Fibroblast of mammary gland (primary cell): ENCODE data around the gene PKD2.
A peak's percentile ranks its signal among the peaks of the same experiment; 100 is the strongest.

Source experiments
- DNase-seq: peaks from one replicate; pipeline ENCODE4 v3.0.0-alpha.2; 2010; ENCODE audit warnings: low read depth
- H3K4me3 ChIP-seq: 2 replicates; pipeline ENCODE4 v1.5.1; 2011; ENCODE audit warnings: low read depth, mild to moderate bottlenecking, low read length, moderate library complexity; ENCODE audit not compliant: control insufficient read depth
- TF ChIP-seq, protein P1 (sequence below): conservative IDR thresholded peaks from 2 replicates; pipeline ENCODE4 v1.5.1; 2011; ENCODE audit warnings: low read depth, low read length, inconsistent platforms; ENCODE audit not compliant: control insufficient read depth, insufficient read depth

The PKD2 gene

DNA sequence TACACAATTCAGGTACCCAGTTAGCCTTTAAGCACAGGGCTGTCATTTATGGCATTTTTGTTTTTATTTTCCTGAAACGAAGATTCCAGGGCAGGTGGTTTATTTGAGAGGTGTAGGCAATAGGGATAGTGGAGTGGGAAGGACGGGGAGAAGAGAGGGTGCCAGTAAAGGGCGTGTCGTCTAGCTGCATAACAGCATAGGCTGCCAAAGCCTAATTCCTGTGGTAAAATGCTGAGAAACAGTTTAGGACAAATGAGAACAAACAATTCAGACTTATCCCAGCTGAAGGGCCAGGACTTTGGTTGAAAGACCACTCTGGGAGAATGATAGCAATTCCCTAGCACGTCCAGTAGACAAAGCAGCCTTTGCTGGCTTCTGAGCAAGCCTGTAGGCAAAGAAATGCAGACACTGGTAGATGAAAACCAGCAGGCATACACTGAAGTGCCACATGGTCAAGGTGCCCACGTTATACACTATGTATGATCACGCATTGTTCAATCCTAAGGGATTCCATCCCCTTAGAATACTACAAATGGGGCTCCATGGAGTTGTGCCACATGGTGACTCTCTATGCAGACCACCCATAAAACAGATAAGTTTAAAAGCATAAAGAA, 70.6 kb downstream of the PKD2 start:
- TF ChIP-seq, protein P1, sequence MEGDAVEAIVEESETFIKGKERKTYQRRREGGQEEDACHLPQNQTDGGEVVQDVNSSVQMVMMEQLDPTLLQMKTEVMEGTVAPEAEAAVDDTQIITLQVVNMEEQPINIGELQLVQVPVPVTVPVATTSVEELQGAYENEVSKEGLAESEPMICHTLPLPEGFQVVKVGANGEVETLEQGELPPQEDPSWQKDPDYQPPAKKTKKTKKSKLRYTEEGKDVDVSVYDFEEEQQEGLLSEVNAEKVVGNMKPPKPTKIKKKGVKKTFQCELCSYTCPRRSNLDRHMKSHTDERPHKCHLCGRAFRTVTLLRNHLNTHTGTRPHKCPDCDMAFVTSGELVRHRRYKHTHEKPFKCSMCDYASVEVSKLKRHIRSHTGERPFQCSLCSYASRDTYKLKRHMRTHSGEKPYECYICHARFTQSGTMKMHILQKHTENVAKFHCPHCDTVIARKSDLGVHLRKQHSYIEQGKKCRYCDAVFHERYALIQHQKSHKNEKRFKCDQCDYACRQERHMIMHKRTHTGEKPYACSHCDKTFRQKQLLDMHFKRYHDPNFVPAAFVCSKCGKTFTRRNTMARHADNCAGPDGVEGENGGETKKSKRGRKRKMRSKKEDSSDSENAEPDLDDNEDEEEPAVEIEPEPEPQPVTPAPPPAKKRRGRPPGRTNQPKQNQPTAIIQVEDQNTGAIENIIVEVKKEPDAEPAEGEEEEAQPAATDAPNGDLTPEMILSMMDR = no peak
- no peak overlapping the region for H3K4me3 ChIP-seq
- DNase-seq = peak; percentile 8

DNA sequence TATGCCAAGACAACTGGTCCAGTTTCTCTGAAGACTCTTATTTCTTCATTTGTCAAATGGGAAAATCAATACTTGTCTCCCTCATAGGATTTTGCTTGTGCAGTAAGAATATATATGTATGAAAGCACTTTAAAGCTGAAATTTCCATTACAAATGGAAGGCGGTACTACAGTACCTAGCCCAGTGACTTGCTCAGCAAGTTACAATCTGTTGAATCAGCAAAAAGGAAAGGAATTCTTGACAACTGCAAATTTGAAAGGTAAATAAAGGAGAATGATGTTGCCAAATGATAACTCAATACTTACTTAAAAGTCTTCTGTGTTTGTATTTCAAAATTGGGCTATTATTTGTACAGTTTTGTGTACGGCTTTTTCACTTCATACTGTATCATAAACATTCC, 71.1 kb downstream of the PKD2 start:
- DNase-seq = no peak
- TF ChIP-seq, protein P1 = no peak

DNA sequence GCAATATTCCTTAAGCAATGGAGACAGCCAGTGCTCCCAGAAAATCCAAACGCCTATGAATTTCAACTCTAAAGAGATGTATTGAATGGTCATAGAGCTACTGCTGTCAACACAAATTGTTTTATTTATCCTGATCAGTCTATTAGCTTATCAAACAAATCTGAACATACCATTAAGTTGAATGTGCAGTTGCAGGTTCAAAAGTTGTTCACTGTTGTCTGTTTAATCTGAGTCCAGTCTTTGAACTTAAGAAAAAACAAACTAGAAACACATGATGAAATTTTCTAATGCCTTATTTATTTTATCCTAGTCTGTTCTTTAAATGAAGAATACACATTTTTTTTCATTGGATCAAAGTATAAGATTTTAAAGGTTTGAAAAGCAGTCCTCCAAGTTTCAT, 73.2 kb downstream of the PKD2 start:
- no peak for DNase-seq
- TF ChIP-seq, protein P1 = no peak
- H3K4me3 ChIP-seq = no peak overlapping the region

More for the DNA sequence above, 71.1 kb downstream of the PKD2 start:
- no peak overlapping the region for H3K4me3 ChIP-seq

DNA sequence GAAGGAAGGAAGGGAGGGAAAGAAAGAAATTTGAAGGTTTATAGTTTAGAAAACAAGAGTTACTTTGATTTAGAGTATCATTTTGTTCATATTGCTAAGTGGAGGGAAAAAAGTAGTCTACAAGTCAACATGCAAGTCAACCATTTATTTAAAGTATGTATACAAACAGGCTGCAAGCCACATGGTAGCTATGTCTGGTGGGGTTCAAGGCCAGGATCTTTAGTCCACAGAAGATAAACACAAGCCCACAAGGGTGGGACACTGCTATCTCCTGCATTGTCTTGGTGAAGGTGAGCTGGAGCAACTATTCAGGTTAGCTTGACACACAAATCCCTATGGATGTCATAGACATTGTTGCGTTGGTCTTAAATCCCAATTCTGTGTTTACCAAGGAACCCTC, 79.6 kb downstream of the PKD2 start:
- TF ChIP-seq, protein P1 = no peak
- no peak overlapping the region for H3K4me3 ChIP-seq
- no peak for DNase-seq

DNA sequence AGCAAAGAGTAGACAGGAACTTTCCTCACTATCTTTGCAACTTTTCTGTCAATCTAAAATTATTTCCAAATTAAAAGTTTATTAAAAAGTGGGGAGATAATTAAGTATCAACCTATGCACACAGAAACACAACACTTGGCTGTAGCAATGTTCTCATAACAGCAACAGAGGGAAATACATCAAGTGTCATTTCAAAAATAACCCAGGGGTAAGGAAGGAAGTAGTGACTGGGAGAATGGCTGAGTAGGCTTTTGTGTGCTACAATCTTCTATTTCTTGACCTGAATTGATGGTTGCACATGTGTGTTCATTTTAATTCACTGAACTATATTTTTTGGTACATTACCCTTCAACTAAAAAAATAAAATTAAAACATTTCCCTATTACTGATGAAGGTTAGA, 83.5 kb downstream of the PKD2 start:
- H3K4me3 ChIP-seq = no peak overlapping the region
- DNase-seq = no peak
- TF ChIP-seq, protein P1 = no peak

DNA sequence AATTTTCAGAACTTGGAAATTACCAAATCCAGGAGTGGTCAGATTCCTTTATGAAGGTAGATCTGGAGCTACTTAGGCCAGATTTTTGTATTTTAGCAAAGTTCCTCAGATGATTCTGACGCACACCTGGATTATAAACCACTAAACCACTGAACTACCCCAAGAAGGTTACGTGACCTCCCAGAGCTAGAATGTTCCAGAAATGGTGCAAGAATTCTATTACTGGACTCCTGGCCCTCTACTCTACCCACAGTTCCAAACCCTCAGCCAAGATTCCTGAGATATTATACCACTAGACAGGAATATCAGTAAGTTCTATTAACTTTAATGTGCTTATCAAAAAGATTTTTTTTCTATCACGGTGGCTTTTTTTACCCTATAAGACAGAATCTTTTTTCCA, 83.9 kb downstream of the PKD2 start:
- no peak for DNase-seq
- TF ChIP-seq, protein P1 = no peak
- H3K4me3 ChIP-seq = no peak overlapping the region

DNA sequence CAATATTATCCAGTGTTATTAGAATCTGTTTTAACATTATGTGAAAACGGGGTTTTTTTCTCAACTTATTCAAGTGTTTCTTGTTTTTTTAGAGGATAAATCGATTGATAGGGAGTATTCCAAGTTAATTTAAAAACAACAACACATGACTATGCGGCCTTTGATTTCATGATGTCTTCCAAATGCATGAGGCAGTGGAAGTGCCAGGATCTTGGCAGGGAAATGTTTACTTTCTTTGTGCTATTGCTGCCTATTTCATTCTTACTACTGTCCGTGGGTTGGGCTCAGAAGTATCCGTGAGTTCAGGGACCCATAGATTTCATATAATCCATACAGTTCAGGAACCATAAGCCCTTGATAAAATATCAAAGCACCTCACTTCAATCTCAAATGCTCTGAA, 86.4 kb downstream of the PKD2 start:
- H3K4me3 ChIP-seq = no peak overlapping the region
- TF ChIP-seq, protein P1 = no peak
- no peak for DNase-seq
